Measurements from ENCODE around the gene SDK2.
A peak's percentile ranks its signal among the peaks of the same experiment; 100 is the strongest.

SDK2 gene

DNA sequence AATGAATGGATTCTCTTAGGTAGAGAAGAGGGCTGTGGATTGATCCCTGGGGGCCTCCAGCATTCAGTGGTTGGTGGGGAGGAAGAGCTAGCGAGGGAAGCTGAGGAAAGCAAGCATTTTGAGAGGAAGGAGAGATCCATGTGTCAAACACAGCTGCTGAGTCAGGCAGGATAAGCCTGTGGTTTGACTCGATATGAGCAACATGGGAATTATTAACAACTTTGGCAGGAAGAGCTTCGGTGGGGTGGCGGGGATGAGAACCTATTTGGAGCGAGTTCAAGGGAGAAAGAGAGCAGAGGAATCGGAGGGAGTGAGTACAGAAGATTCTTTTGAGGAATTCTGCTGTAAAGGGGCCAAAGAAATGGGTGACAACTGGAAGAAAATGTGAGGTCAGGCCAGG, 273.0 kb downstream of the SDK2 start:
- no peak for DNase-seq (ENCODE audit: low read depth in 1 of 2, low spot score in 1 of 2)

DNA sequence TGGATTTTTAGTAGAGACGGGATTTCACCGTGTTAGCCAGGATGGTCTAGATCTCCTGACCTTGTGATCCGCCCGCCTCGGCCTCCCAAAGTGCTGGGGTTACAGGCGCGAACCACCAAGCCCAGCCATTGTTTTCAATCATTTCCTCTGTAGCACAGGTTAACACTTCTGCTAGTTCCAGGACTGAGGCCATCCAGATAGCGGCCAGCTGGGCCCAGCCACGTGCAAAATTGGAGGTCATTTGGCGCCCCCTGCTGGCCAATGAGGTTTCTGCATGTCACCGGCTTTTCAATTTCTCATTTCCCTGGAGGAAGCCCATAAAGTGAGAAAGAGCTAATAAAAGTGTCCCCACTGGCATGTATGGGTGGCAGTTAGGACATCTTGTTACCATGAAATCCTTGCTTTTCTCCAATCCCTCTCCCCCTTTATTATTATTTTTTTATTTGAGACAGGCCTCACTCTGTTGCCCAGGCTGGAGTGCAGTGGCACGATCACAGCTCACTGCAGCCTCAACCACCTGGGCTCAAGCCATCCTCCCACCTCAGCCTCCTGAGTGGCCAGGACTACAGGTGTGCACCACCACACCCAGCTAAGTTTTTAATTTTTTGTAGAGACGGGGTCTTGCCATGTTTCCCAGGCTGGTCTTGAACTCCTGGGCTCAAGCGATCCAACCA, 274.3 kb downstream of the SDK2 start:
- DNase-seq (ENCODE audit: low read depth in 1 of 2, low spot score in 1 of 2) = peak; percentile 56 to 71

DNA sequence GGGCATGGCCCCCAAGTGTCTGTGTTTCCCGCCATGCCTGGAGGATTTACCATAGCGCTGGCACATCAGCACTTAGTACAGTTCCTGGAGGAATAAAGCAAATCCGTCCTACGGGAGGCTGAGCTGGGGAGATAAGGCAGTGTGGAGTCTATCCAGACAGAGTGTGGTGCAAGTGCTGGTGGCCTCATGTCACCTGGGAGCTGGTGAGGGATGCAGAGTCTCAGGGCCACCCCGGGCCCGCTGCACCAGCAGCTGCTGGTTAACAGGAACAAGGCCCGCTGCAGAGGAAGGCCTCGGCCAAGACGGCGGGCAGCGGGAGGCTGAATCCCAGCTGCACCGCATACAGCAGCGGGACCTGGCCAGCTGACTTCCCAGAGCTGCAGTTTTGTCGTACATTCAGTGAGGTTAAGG, 275.1 kb downstream of the SDK2 start:
- no peak for DNase-seq (ENCODE audit: low read depth in 1 of 2, low spot score in 1 of 2)

DNA sequence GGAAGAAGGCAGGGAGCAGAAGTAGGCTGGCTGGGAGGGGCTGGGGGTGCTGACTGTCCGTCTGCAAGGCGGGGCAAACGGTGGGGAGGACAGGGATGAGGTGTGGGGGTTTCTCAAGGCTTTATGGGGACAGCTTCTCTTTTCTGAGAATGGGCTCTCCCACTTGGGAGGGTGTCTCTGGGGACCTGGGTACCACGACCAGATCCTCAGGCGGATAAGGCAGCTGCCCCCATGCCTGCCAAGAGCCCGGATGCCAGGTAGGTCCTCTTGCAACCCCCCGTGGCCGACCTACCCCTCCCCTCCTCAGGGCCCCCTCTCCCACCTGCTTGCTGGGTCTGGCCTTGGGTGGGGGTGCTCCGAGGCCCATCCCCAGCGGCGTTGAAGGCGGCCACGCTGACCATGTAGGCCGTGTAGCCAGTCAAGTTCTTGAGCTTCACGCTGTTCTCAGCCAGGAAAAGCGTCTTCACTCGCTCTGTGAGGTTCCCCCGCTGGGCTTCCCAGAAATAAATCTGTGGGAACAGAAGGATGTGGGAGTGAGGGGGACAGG, 276.1 kb downstream of the SDK2 start:
- DNase-seq (ENCODE audit: low read depth in 1 of 2, low spot score in 1 of 2) = no peak

DNA sequence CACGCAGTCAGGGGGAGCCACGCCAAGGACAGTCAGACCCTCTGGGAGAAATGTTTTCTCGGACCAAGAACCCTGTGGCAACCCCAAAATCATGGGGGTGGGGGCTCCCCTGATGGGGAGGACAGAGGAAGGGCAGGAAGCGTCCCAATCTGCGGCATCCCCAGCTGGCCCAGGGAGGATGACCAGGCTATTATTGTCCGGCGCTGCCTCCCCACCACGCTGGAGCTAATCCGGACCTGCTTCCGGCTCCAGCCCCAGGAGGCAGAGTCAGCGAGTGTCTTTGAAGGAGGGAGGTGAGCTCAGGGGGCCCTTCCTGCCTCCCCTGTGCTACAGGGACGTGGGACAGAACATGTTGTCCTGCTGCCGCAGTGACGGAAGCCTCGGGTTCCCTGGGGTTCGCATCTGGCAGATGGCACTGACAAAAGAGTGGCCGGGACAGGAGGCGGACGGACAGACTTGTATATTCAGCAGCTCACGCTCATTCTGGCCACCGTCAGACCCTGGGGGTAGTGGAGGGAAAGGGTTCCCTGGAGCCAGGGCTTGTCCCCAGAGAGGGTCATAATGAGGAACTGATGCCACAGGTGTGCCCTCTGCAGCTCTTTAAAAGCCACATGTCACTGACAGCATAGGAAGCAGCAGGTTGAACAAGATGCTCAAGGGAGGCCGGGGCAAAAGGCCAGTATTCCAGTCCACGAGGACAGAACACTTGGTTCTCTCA, 278.2 kb downstream of the SDK2 start:
- DNase-seq (ENCODE audit: low read depth in 1 of 2, low spot score in 1 of 2) = no peak

DNA sequence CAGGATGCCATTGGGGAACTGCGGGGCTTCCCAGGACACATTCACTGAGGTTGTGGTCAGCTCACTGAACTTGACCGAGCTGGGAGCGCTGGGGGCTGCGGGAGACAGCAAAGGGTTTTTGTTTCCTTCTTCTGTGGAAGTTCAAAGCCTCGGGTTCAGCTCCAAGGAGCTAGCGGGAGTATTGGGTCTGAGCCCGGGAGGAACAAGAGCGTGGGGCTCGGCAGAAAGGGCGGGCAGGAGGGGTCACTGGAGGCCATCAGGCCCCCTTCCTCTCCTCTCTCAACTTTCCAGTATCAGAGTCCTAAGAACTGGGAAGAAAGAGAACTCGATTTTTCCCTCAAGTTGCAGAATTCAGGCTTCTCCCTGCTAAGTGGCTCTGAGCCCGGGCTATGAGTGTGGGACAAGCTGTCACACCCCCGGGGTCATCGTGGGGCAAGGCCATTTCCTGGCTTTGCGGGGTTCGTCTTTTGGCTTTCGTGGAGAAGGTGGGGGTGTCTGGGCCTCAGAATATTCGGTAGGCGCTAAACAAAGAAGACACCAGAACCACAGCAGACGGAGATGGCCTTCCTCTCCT, 278.9 kb downstream of the SDK2 start:
- DNase-seq (ENCODE audit: low read depth in 1 of 2, low spot score in 1 of 2) = no peak

DNA sequence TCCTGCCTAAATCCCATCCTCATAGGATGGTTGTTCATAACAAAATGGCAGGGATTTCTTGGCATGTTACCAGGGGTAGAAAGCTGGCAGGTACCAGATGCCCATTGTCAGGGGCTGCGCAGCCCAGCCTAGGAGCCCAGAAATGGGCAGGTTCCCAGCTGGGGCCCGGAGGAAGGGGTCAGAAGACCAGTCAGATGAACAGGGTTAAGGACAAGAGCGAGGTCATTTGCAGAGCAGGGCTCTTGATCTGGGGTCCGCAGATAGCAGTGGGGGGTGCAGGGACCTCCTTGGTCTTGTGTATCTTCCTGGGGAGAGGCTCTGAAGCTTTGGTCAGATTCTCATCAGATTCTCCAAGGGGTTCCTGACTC, 280.1 kb downstream of the SDK2 start:
- no peak for DNase-seq (ENCODE audit: low read depth in 1 of 2, low spot score in 1 of 2)

DNA sequence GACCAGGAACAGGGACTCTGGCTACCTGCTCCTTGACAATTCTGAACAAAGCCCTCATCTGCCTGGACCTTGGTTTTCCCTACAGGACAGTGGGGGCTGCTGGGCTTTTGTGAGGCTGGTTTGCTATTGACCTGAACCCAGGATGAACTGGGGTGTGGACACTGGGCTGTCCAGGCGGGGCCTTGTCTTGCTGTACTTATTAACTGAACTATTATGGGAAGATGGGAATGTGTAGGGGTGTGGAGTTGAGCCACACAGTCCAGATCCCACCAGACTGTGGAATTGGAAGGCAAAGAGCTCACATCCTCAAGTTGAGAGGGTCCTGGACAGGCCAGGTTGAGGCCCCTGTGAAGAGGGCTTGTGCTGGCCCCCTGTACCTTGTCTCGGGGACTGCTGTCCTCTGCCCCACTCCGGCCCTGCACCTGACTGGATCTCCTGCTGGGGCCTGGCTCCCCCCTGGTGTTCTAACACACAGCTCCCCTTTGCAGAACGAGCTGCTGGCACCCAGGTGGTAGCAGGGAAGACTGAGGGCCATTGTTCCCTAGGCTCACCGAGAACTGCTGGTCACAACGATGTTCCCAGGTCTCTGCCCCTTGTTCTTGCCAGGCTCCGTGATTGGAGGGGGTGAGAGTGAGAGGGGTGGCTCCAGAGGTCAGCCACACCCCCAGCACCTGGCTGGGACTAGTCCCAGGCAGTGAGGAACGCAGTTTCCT, 280.6 kb downstream of the SDK2 start:
- no peak for DNase-seq (ENCODE audit: low read depth in 1 of 2, low spot score in 1 of 2)

DNA sequence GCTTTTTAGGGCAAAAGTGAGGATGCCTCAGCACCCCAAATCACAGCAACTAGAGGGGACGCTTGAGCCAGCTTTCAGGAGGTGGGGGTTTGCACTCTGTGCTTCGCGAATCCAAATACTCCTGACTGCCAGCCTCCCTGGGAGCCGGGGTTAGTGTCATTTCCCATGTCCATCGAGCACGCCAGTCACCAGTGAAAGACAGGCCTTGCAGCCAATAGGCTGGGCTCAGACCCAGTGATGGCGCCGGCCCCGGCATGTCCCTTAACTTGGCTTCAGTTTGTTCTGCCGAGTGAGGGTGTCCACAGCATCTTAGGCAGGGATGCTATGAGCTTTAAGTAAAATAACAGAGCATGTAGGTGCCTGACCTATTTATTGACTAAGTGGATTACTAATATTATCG, 281.5 kb downstream of the SDK2 start:
- no peak for DNase-seq (ENCODE audit: low read depth in 1 of 2, low spot score in 1 of 2)

DNA sequence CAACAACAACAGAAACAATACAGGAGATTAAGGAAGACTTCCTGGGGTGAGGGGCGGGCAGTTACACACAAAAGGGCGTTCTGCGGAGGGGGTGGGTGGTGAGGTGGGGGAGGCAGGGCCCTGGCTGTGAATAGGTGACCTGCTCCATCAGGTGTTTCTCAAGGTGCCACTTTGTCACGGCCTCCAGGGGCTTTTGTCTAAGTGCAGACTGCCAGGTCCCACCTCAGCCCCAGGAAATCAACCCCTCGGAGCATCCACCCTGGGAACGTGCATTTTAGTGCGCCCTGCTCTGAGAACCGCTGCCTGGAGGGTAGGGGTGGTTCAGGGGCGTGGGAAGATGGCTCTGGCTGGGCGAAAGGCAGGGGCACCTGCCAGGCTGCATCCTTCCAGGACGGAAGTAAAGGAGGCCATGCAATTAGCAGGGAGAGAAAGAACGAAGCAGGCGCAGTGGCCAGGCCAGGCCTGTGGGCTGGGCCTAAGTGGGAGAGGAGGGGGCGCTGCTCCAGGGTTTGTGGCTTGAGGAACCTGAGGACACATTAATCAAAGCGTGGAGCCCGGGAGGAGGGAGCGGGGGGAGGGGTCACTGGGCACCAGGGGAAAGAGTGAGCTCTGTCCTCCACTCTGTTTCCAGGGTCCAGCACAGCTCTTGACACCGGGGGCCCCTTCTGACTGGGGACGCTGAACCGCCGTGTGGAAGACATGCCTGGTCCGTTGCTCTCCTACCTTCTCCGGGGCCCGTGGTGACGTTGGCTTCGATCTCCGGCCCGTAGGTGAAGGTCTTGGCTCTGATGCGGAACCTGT, 283.1 kb downstream of the SDK2 start:
- no peak for DNase-seq (ENCODE audit: low read depth in 1 of 2, low spot score in 1 of 2)

DNA sequence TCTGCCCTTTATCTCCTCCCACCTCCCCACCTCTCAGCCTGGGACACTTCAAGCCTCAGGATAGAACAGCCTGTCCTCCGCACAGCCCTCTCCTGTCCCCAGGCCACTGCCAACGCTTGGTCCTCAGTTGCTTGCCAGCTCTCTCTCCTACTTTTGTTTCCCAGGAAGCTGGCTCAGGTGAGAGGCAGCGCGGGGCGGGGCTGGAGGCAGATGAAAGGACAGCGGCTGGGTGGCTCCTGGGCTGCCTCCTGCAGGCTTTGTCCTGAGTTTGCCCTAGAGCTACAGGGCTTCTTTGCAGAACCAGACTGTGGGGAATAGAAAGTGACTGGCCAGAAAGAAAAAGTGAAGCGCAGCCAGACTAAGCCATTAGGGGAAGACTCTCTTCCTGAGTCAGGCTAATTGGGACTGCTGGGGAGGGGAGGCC, 284.2 kb downstream of the SDK2 start:
- DNase-seq (ENCODE audit: low read depth in 1 of 2, low spot score in 1 of 2) = no peak

DNA sequence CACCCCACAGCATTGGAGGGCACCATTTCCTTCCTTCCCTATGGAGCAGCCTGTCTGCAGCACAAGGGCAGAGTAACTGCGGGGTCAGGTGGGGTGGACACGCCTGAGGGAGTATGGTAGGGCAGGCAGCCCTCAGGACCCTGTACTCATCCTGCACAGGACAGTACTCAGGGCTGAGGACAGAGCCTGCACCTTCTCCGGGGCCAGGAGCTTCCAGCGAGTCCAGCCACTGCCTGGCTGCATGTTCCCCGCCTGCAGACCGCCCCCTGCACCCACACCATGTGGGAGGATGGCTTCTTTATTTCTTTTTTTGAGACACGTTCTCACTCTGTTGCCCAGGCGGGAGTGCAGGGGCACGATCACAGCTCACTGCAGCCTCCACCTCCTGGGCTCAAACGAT, 284.9 kb downstream of the SDK2 start:
- no peak for DNase-seq (ENCODE audit: low read depth in 1 of 2, low spot score in 1 of 2)

DNA sequence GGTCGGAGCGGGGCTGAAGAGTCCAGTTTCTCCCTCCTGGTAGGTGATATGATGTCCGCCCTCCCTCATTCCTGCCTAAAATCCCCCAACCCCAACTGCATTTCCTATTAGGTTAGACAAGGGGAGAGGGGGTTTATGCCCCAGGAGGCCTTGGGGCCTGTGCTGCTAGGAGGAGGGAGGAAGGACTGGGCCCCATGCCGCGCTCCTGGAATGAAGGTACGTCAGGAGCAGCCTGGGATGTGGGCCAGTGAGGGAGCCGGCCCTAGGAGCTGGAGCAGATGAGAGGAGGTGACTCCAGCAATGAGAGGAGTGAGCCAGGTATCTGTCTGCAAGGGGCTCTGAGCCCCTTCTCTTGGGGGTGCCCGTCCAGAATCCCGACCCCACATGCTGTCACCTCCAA, 285.6 kb downstream of the SDK2 start:
- no peak for DNase-seq (ENCODE audit: low read depth in 1 of 2, low spot score in 1 of 2)

DNA sequence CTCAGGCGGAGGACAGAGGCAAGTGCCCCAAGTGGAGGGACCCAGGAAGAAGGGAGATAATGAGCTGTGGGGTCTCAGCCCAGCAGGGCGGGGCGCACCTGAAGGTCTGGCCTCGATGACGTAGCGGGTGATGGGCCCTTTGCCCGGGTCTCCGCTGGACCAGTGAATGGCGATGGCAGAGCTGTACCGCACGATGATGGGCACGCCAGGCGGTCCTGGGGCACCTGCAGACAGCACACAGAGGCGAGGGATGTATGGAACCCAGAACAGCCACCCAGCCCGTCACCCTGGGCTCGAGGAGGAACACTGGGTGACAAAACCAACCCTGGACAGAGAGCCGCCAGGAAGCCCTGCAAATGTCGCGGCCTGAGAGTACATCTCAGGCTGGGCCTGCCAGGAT, 286.3 kb downstream of the SDK2 start:
- DNase-seq (ENCODE audit: low read depth in 1 of 2, low spot score in 1 of 2) = no peak

DNA sequence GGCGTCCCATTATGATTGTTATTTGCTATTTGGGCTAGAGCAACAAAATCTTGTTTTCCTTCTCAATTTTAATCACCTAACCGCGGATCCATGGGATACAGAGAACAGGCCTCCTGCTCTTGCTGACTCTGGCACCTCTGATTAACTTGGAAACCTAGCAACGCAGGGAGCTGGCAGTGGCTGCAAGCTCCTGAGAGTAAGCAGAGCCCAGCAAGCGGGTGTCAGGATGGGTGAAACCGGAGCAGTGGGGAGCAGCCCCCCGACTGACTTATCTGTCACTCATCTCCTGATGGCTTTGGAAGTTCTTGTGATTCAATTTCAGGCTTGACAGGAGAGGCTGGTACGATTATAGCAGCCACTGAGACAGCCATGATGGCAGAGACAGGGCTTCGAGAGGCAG, 286.9 kb downstream of the SDK2 start:
- no peak for DNase-seq (ENCODE audit: low read depth in 1 of 2, low spot score in 1 of 2)

DNA sequence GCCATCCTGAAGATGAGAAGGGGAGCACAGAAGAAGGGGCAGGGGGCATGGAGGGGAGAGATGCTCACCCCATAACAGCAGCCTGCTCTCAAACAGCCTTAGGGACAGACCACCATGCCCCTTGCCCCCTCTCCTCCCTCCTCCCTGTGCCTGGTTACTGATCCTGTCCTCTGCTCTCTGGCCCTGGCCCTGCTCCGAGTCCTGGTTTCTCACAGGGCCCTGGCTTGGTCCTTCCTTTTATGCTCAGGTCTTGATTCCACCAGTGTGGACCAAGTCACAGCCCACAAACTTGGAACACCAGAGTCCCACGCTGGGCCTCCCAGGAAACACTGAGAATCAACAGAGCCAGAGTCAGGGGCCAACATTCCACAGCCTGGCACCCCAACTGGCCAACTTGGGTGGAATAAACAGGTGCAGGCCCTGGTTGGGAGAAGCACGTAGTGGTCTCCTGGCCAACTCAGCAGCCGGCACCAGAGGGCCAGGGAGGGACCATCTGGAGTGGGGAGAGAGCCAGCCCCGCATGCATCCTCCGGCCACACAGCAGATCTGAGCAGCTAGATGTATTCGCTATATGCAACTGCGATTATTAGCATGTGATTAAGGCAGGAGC, 287.6 kb downstream of the SDK2 start:
- no peak for DNase-seq (ENCODE audit: low read depth in 1 of 2, low spot score in 1 of 2)

DNA sequence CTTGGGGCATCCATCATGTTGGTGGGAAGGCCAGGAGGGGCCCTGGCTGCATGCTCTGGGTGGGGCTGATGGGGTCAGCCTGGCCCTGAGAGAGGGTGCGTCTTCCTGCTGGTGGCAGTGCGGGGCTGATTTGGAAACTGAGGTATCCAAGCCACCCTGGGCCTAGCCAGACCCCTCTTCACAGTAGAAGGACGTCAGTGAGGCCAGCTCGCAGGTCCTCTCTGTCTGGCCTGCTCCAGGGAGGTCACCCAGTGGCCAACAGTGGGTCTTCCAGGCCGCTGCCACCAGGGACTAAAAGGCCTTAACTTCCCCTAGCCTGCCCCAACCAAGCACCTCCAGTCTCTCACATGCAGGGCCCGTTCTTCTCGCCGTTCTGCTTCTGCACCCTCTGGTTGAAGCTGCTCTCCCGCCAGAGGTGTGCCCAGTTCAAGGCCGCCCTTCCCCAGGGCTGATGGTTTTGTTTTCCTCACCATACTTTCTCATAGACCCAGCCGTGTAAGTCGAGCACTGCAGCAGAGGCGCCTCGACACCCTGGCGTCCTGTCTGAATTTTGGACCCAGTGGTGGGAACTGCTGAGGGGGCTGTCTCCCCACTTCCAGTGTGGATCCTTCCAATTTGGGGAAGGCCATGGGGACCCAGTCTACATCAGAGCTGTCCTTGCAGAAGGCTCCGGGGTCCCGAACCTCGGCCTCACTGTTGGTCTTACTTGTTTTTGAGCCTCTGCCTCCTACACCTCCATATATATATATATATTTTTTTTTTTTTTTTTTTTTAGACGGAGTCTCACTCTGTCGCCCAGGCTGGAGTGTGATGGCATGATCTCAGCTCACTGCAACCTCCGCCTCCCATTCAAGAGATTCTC, 289.6 kb downstream of the SDK2 start:
- no peak for DNase-seq (ENCODE audit: low read depth in 1 of 2, low spot score in 1 of 2)

DNA sequence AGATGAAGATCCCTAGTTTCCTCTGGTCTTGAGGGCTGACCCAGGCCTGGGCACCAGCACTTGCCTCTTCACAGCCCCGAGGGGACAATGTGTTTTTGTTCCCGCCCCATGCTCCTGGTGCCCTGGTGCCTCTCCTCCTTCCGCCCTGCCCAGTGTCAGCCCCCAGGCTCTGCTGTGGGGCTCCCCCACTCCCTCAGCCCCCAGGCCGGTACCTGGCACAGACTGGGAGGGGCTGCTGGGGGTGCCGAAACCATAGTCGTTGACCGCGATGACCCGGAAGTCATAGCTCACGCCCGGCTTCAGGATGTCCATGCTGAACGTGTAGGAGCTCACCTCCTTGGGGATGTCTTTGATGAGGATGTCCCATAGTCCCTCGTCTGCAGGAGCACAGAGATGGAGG, 292.0 kb downstream of the SDK2 start:
- DNase-seq (ENCODE audit: low read depth in 1 of 2, low spot score in 1 of 2) = no peak

DNA sequence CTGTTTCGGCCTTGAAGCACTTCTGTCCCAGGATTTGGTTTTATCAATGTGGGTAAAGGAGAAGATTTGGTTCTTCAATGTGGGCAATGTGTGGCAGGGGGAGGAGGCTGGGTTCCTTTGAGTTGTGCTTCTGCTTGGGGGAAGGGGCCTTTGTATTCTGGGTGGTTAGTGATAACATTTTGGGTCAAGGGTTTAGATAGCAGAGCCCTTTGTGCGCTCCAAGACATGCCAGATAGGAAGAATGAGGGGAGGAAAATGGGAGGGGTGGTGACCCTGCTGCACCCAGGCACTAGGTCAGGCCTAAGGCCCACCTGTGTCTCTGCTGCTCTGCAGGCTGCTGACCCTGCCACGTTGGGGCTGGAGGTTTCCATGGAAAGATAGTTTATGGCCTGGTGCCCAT, 292.5 kb downstream of the SDK2 start:
- DNase-seq (ENCODE audit: low read depth in 1 of 2, low spot score in 1 of 2) = no peak

DNA sequence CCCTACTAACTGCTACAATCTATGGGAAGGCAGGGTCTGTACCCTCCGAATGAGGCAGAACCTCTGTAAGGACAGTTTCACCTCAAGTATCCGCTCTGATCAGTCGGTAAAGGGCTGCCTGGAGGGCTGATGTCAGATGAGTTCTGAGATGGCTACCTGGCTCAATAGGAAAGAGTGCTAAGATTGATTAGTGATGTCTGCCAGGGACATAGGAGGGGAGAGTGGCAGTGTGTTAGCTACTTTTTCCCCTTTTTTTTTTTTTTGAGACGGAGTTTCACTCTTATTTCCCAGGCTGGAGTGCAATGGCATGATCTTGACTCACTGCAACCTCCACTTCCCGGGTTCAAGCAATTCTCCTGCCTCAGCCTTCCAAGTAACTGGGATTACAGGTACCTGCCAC, 293.4 kb downstream of the SDK2 start:
- no peak for DNase-seq (ENCODE audit: low read depth in 1 of 2, low spot score in 1 of 2)

Measured in stimulated activated CD4-positive, alpha-beta T cell treated with anti-CD3 and anti-CD28 coated beads, Interleukin-15, amount 100 ng/mL, for 1 hour (primary cell).